Measurements from ENCODE around the gene WIPF3. TPM values are rescaled to one million over a fixed set of nuclear protein-coding genes. Genes with fewer than 3 reads are reported as not detected.

The WIPF3 gene
- total RNA-seq, 2 experiments from 2014 or later = not detected

Other genes with a start within 250 kb of the WIPF3 start
- gene PRR15, start 242.7 kb upstream of the WIPF3 start, total RNA-seq = not detected
- 1 to 10 TPM; 3.4 to 4.7 TPM for gene SCRN1, start 183.3 kb downstream of the WIPF3 start, total RNA-seq
- gene FKBP14, start 220.2 kb downstream of the WIPF3 start, total RNA-seq = 1 to 10 TPM; 6.6 to 6.7 TPM
- 10 to 100 TPM; 12.4 to 13.5 TPM for gene PLEKHA8, start 221.9 kb downstream of the WIPF3 start, total RNA-seq

Data from activated CD8-positive, alpha-beta memory T cell treated with anti-CD3 and anti-CD28 coated beads for 36 hours (primary cell).